Cardiac muscle cell (in vitro differentiated cells and primary cell): ENCODE data around the gene FEM1B. TPM values are rescaled to one million over a fixed set of nuclear protein-coding genes. Genes with fewer than 3 reads are reported as not detected.

Experiments
- DNase-seq, 2 donors: peaks; one replicate each; pipeline versions ENCODE4 v3.0.0 to v3.0.0-alpha.2; 2010 to 2017; ENCODE audit warnings: low read depth in 1 of 2, low spot score in 1 of 2
- H3K27ac ChIP-seq: fragments of 200-600 bp; sonication (generic); 2 replicates; pipeline ENCODE4 v1.5.1; 2016
- H3K27me3 ChIP-seq: fragments of 200-600 bp; sonication (generic); 2 replicates; pipeline ENCODE4 v1.6.0; 2016; ENCODE audit warnings: control low read depth
- H3K36me3 ChIP-seq: fragments of 200-600 bp; sonication (generic); 2 replicates; pipeline ENCODE4 v1.5.1; 2016; ENCODE audit warnings: control low read depth
- H3K4me1 ChIP-seq: fragments of 200-600 bp; sonication (generic); 2 replicates; pipeline ENCODE4 v1.8.1; 2017; ENCODE audit warnings: low read depth, mild to moderate bottlenecking, mixed run types
- H3K4me3 ChIP-seq: fragments of 200-600 bp; sonication (generic); 2 replicates; pipeline ENCODE4 v1.5.1; 2016; ENCODE audit warnings: mild to moderate bottlenecking
- H3K9me3 ChIP-seq: fragments of 200-600 bp; sonication (generic); 2 replicates; pipeline ENCODE4 v1.5.1; 2017; ENCODE audit warnings: low read depth, mild to moderate bottlenecking, control low read depth
- polyA plus RNA-seq: library from polyadenylated mRNA; unstranded; fragments of >200 nt; fragmentation: Nextera tagmentation; extraction: Ambion mirVana; gene quantifications from 2 replicates; pipeline ENCODE4 v1.2.1, GENCODE V29; 2016
- total RNA-seq: library from RNA; depleted of rRNA; stranded (reverse); fragments of >200 nt; gene quantifications from 2 replicates; pipeline ENCODE4 v1.2.3, GENCODE V29; 2016
- TF ChIP-seq, protein P1 (sequence below): IDR thresholded peaks from 2 replicates; pipeline ENCODE4 v1.5.1; 2012; ENCODE audit warnings: low read depth, mild to moderate bottlenecking, low read length

The FEM1B gene
- total and polyA plus RNA-seq, 2 experiments from 2014 or later, result 23.0 to 59.7 TPM

DNA sequence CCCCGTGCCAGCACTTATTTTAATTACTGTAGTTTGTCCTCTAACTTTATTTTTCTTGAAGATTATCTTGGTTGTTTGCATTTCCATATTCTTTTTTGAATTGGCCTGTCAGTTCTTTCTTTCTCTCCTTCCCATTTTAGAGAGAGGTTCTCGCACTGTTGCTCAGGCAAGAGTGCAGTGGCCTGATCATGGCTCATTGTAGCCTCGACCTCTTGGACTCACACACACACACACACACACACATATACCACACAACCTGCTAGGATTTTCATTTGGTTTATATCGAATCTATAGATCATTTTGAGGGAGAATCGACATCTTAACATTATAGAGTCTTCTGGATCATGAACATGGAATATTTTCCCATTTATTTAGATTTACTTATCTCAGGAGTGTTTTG is 8.7 kb downstream of the FEM1B start:
- Histone ChIP-seq H3K27ac (no peak overlapping the region), H3K4me3 (no peak overlapping the region), H3K36me3 (peaks cover 23% of the 10 kb centered on the region), H3K4me1 (peaks cover 19% of the 10 kb centered on the region), H3K9me3 (no peaks in the 10 kb centered on the region), H3K27me3 (no peaks in the 10 kb centered on the region)
- TF ChIP-seq, protein P1, sequence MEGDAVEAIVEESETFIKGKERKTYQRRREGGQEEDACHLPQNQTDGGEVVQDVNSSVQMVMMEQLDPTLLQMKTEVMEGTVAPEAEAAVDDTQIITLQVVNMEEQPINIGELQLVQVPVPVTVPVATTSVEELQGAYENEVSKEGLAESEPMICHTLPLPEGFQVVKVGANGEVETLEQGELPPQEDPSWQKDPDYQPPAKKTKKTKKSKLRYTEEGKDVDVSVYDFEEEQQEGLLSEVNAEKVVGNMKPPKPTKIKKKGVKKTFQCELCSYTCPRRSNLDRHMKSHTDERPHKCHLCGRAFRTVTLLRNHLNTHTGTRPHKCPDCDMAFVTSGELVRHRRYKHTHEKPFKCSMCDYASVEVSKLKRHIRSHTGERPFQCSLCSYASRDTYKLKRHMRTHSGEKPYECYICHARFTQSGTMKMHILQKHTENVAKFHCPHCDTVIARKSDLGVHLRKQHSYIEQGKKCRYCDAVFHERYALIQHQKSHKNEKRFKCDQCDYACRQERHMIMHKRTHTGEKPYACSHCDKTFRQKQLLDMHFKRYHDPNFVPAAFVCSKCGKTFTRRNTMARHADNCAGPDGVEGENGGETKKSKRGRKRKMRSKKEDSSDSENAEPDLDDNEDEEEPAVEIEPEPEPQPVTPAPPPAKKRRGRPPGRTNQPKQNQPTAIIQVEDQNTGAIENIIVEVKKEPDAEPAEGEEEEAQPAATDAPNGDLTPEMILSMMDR, result no peak
- DNase-seq, result no peak

DNA sequence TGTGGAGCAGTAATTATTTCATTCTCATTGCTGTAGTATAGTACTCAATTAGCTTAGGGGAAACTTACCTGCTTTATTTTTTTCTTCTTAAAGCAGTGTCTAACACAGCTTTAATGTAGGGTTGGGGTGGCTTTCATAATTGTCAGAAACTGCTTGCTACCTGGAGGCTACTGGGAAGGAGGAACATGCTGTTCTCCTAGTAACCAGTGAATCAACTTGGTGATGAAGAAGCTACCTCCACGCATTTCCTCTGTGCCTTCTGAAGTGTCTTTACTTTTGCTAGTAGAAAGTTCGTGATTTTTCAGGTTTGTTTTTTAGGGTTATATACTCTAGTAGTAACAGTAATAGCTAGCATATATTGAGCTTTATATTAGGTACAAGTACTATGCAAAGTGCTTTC is 11.5 kb downstream of the FEM1B start:
- no peak overlapping the region for H3K4me3 ChIP-seq
- H3K36me3 ChIP-seq, result peaks cover 28% of the 10 kb centered on the region
- no peak for DNase-seq
- no peaks in the 10 kb centered on the region for H3K4me1 ChIP-seq
- H3K27me3 ChIP-seq, result no peaks in the 10 kb centered on the region
- TF ChIP-seq, protein P1, result no peak
- peak overlapping the region; percentile 22 for H3K27ac ChIP-seq
- H3K9me3 ChIP-seq, result no peaks in the 10 kb centered on the region

DNA sequence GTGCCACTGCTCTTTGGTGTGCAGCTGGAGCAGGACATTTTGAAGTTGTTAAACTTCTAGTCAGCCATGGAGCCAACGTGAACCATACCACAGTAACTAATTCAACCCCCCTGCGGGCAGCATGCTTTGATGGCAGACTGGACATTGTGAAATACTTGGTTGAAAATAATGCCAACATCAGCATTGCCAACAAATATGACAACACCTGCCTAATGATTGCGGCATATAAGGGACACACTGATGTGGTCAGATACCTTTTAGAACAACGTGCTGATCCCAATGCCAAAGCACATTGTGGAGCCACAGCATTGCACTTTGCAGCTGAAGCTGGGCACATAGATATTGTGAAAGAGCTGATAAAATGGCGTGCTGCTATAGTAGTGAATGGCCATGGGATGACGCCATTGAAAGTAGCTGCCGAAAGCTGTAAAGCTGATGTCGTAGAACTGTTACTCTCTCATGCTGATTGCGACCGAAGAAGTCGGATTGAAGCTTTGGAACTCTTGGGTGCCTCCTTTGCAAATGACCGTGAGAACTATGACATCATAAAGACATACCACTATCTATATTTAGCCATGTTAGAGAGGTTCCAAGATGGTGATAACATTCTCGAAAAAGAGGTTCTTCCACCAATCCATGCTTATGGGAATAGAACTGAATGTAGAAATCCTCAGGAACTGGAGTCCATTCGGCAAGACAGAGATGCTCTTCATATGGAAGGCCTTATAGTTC is 12.2 kb downstream of the FEM1B start:
- H3K36me3 ChIP-seq, result peaks cover 23% of the 10 kb centered on the region
- no peak for DNase-seq
- H3K27me3 ChIP-seq, result no peaks in the 10 kb centered on the region
- H3K27ac ChIP-seq, result peak overlapping the region; percentile 22
- no peak overlapping the region for H3K4me3 ChIP-seq
- H3K9me3 ChIP-seq, result no peaks in the 10 kb centered on the region
- TF ChIP-seq, protein P1, result no peak
- no peaks in the 10 kb centered on the region for H3K4me1 ChIP-seq

DNA sequence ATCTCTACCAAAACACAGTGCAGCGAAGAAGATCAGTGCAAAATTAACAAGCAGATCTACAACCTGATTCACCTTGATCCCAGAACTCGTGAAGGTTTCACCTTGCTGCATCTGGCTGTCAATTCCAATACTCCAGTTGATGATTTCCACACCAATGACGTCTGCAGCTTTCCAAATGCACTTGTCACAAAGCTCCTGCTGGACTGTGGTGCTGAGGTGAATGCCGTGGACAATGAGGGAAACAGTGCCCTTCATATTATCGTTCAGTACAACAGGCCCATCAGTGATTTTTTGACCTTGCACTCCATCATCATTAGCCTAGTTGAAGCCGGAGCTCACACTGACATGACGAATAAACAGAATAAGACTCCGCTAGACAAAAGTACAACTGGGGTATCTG is 13.2 kb downstream of the FEM1B start:
- TF ChIP-seq, protein P1, result no peak
- H3K4me1 ChIP-seq, result no peaks in the 10 kb centered on the region
- H3K9me3 ChIP-seq, result no peaks in the 10 kb centered on the region
- H3K27ac ChIP-seq, result peak overlapping the region; percentile 24
- H3K4me3 ChIP-seq, result no peak overlapping the region
- H3K36me3 ChIP-seq, result peaks cover 21% of the 10 kb centered on the region
- DNase-seq, result no peak
- no peaks in the 10 kb centered on the region for H3K27me3 ChIP-seq

DNA sequence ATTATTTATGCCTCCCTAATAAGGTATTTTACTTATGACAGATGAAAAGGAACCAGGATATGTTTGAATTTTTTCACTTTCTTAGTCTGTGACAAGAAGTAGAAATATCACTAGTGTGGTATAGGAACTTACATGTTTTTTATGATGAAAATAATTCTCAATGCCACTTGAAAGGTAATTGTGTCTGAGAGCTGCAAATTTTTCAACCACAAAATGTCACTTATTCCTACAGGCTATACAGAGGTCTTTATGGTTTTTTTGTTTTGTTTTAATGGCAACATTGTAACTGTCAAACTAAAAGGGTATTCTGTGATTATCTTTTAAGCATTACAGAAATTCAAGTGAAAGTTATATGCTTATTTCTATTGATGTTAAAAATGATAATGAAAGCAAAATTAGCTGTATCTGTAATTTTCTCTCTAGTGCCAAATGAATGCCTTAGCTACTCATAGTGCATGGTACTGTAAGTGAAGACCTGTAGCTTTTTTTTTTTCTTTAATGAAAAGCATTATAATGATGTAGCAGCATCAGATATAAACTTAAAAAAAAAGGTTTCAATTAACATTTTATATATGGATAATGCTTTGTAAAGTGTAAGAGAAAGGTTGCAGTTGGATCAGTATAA is 14.7 kb downstream of the FEM1B start:
- no peaks in the 10 kb centered on the region for H3K9me3 ChIP-seq
- peaks cover 21% of the 10 kb centered on the region for H3K36me3 ChIP-seq
- TF ChIP-seq, protein P1, result no peak
- no peak overlapping the region for H3K4me3 ChIP-seq
- DNase-seq, result no peak
- no peaks in the 10 kb centered on the region for H3K4me1 ChIP-seq
- no peak overlapping the region for H3K27ac ChIP-seq
- no peaks in the 10 kb centered on the region for H3K27me3 ChIP-seq
